Smooth muscle cell (in vitro differentiated cells): Measurements from ENCODE around the gene ASNSD1. TPM values are rescaled to one million over a fixed set of nuclear protein-coding genes. Genes with fewer than 3 reads are reported as not detected.
A peak's percentile ranks its signal among the peaks of the same experiment; 100 is the strongest.

ENCODE experiments used
- DNase-seq: peaks from one replicate; lab custom pipeline; 2025; ENCODE audit not compliant: unreplicated experiment; lab: John Stamatoyannopoulos, UW
- H2AFZ ChIP-seq: fragments of 200-600 bp; sonication (generic); 2 replicates; pipeline ENCODE4 v1.6.0; 2016; ENCODE audit warnings: antibody characterized with exemption, low read depth, mild to moderate bottlenecking
- H3F3A ChIP-seq: fragments of 200-600 bp; sonication (generic); 2 replicates; pipeline ENCODE4 v1.6.0; 2017; ENCODE audit warnings: antibody characterized with exemption, low read depth
- H3K27ac ChIP-seq: fragments of 200-600 bp; sonication (generic); 2 replicates; pipeline ENCODE4 v1.5.1; 2016; ENCODE audit warnings: low read depth, mild to moderate bottlenecking
- H3K27me3 ChIP-seq: fragments of 200-600 bp; sonication (generic); 2 replicates; pipeline ENCODE4 v1.6.1; 2016; ENCODE audit warnings: low read depth, mild to moderate bottlenecking
- H3K36me3 ChIP-seq: fragments of 200-600 bp; sonication (generic); 2 replicates; pipeline ENCODE4 v1.5.1; 2016; ENCODE audit warnings: low read depth
- H3K4me1 ChIP-seq: fragments of 200-600 bp; sonication (generic); 2 replicates; pipeline ENCODE4 v1.5.1; 2016; ENCODE audit warnings: low read depth
- H3K4me2 ChIP-seq: fragments of 200-600 bp; sonication (generic); 2 replicates; pipeline ENCODE4 v1.6.0; 2016; ENCODE audit warnings: mild to moderate bottlenecking
- H3K4me3 ChIP-seq: fragments of 200-600 bp; sonication (generic); 2 replicates; pipeline ENCODE4 v1.5.1; 2016; ENCODE audit warnings: mild to moderate bottlenecking
- H3K79me2 ChIP-seq: fragments of 200-600 bp; sonication (generic); 2 replicates; pipeline ENCODE4 v1.6.0; 2016; ENCODE audit warnings: low read depth, mild to moderate bottlenecking
- H3K9ac ChIP-seq: fragments of 200-600 bp; sonication (generic); 2 replicates; pipeline ENCODE4 v1.6.0; 2016; ENCODE audit warnings: low read depth
- H3K9me3 ChIP-seq: fragments of 200-600 bp; sonication (generic); replicated peaks from 2 replicates; pipeline ENCODE4 v1.5.1; 2016; ENCODE audit warnings: low read depth
- H4K20me1 ChIP-seq: fragments of 200-600 bp; sonication (generic); 2 replicates; pipeline ENCODE4 v1.6.0; 2016; ENCODE audit warnings: low read depth
- CTCF ChIP-seq: fragments of 200-600 bp; sonication (generic); IDR thresholded peaks from 2 replicates; pipeline ENCODE4 v1.5.1; 2017; ENCODE audit warnings: borderline replicate concordance, mild to moderate bottlenecking, antibody characterized with exemption; ENCODE audit not compliant: insufficient read depth, poor library complexity, severe bottlenecking
- WGBS: methylation state at CpG from one replicate; pipeline ENCODE4 v1.1.7; 2016; ENCODE audit warnings: low lambda C conversion rate; 5-methylcytosine and 5-hydroxymethylcytosine counted together
- polyA plus RNA-seq: library from polyadenylated mRNA; unstranded; fragments of >200 nt; fragmentation: Nextera tagmentation; extraction: Ambion mirVana; gene quantifications from 2 replicates; pipeline ENCODE4 v1.2.1, GENCODE V29; 2016
- total RNA-seq: library from RNA; depleted of rRNA; stranded (reverse); fragments of >200 nt; gene quantifications from 2 replicates; pipeline ENCODE4 v1.2.3, GENCODE V29; 2014

The ASNSD1 gene
- total and polyA plus RNA-seq, 2 experiments from 2014 or later, result 28.3 to 52.4 TPM

- H3K4me2 ChIP-seq, result no peak overlapping the region
- TF ChIP-seq CTCF, result peak; percentile 31
- no peak overlapping the region for H3K4me3 ChIP-seq
- H3F3A ChIP-seq, result no peaks in the 10 kb centered on the region
- no peaks in the 10 kb centered on the region for H3K36me3 ChIP-seq
- no peaks in the 10 kb centered on the region for H3K9me3 ChIP-seq
- H3K27ac ChIP-seq, result no peak overlapping the region
- no peaks in the 10 kb centered on the region for H3K79me2 ChIP-seq
- WGBS, result 81% methylated on average over 5 of the region's 5 CpGs
- no peak overlapping the region for H3K9ac ChIP-seq
- no peak for DNase-seq
- H3K27me3 ChIP-seq, result no peaks in the 10 kb centered on the region
- H2AFZ ChIP-seq, result peak overlapping the region; percentile 21
- H3K4me1 ChIP-seq, result no peaks in the 10 kb centered on the region
- no peaks in the 10 kb centered on the region for H4K20me1 ChIP-seq
Measured at GRCh38 chr2:189633392-189633811, 27.9 kb upstream of the ASNSD1 start.

- no peak for TF ChIP-seq CTCF
- no peaks in the 10 kb centered on the region for H3F3A ChIP-seq
- no peak for DNase-seq
Measured at GRCh38 chr2:189635353-189635752, 25.9 kb upstream of the ASNSD1 start.

DNA sequence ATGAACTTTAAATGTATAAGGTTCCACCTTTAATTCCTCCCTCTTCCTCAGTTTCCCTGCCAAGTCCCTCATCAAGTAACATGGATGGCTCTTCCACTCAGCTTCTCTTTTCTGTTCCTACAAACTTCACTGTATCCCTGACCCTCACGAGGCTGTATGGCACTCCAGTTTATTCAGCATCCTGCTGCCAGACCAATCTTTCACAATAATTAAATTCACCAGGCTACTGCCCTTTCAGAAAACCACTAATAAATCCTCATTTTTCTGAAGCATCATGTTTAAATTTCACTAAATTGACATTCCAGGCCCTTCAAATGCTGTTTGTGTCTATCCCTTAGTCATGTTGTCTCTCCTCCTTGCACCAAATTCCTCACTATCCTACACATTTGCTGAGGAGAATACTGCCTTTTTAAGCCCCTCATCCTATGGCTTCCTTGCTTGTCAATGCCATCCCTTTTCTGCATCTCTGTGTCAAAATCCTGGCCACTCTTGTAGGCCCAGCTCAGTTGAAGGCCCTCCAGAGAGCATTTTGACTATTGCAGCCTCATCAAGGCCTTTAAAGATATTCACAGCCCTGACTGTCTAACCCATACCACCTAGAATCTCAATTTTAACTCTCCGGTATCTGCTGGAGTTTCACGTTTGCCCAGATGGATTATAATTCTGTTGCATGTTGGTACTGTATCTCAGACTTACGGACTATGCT is 22.8 kb upstream of the ASNSD1 start:
- WGBS, result 91% methylated on average over 4 of the region's 4 CpGs
- no peaks in the 10 kb centered on the region for H4K20me1 ChIP-seq
- H2AFZ ChIP-seq, result no peak overlapping the region
- H3F3A ChIP-seq, result no peaks in the 10 kb centered on the region
- TF ChIP-seq CTCF, result no peak
- H3K9me3 ChIP-seq, result no peaks in the 10 kb centered on the region
- H3K27me3 ChIP-seq, result no peaks in the 10 kb centered on the region
- no peak overlapping the region for H3K27ac ChIP-seq
- no peak overlapping the region for H3K4me3 ChIP-seq
- H3K4me1 ChIP-seq, result no peaks in the 10 kb centered on the region
- no peak for DNase-seq
- no peaks in the 10 kb centered on the region for H3K36me3 ChIP-seq
- no peak overlapping the region for H3K4me2 ChIP-seq
- no peaks in the 10 kb centered on the region for H3K79me2 ChIP-seq
- no peak overlapping the region for H3K9ac ChIP-seq

More at GRCh38 chr2:189635353-189635752, 25.9 kb upstream of the ASNSD1 start:
- Histone ChIP-seq H3K4me1 (no peaks in the 10 kb centered on the region), H3K9ac (no peak overlapping the region), H3K27ac (no peak overlapping the region), H3K4me3 (no peak overlapping the region), H3K27me3 (no peaks in the 10 kb centered on the region), H3K79me2 (no peaks in the 10 kb centered on the region), H4K20me1 (no peaks in the 10 kb centered on the region), H3K36me3 (no peaks in the 10 kb centered on the region), H3K9me3 (no peaks in the 10 kb centered on the region), H3K4me2 (no peak overlapping the region), H2AFZ (peak overlapping the region; percentile 6)
- WGBS, result 61% methylated on average over 2 of the region's 2 CpGs
